ENCODE measurements around the gene BCHE. TPM values are rescaled to one million over a fixed set of nuclear protein-coding genes. Genes with fewer than 3 reads are reported as not detected.

BCHE gene
- total RNA-seq, 6 experiments from 2014 or later: not detected

DNA sequence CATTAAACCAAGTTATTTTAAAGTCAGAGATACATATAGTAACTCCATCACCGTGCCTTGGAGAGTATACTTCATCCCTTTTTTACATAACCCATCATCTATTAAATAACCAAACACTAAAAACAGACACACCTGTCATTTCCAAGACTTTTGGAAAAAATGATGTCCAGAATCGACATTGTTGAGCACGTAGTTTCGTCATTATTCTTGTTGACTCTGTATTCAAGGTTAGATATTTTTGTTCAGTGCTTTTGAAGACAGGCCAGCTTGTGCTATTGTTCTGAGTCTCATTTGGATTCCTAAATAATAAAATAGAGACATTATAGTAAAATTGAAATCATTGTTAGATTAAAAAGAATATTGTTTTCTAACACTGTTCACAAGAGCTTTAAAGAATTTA is 51.2 kb downstream of the BCHE start:
- H3K27me3 Mint-ChIP-seq (ENCODE audit: insufficient read depth): no peaks in the 10 kb centered on the region; the same call in none of the 2 replicates
- H3K4me1 Mint-ChIP-seq (ENCODE audit: low read depth): no peaks in the 10 kb centered on the region
- H3K9me3 Mint-ChIP-seq: peaks cover 5% of the 10 kb centered on the region
- TF ChIP-seq, protein P1, sequence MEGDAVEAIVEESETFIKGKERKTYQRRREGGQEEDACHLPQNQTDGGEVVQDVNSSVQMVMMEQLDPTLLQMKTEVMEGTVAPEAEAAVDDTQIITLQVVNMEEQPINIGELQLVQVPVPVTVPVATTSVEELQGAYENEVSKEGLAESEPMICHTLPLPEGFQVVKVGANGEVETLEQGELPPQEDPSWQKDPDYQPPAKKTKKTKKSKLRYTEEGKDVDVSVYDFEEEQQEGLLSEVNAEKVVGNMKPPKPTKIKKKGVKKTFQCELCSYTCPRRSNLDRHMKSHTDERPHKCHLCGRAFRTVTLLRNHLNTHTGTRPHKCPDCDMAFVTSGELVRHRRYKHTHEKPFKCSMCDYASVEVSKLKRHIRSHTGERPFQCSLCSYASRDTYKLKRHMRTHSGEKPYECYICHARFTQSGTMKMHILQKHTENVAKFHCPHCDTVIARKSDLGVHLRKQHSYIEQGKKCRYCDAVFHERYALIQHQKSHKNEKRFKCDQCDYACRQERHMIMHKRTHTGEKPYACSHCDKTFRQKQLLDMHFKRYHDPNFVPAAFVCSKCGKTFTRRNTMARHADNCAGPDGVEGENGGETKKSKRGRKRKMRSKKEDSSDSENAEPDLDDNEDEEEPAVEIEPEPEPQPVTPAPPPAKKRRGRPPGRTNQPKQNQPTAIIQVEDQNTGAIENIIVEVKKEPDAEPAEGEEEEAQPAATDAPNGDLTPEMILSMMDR (IDR thresholded peaks at IDR 0.05): no peak
- no peak overlapping the region for H3K4me3 Mint-ChIP-seq
- no peak for DNase-seq
- no peak overlapping the region for H3K27ac Mint-ChIP-seq
- peaks cover 5% of the 10 kb centered on the region; the same call in 1 of the 2 replicates for H3K36me3 Mint-ChIP-seq (ENCODE audit: low read depth)

DNA sequence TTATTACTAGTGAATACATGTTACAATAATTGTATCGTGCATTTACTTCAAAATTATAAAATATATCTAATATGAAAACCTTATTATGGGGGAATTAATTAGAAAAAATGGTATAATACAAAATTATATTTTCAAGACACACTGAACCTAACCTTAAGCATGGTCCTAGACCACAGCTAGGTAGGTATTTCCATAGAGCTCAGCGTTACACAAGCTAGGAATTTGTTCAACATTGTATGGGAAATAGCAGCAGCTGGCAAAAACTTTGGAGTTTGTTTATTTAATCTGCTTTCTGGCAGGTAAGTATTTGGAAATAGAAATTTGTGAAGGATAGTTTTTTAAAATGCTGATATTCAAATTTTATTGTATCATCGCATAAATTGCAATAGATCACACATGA is 52.9 kb downstream of the BCHE start:
- H3K27ac Mint-ChIP-seq: no peak overlapping the region
- H3K9me3 Mint-ChIP-seq: peaks cover 14% of the 10 kb centered on the region
- no peak for DNase-seq
- H3K4me3 Mint-ChIP-seq: no peak overlapping the region
- TF ChIP-seq, protein P1 (IDR thresholded peaks at IDR 0.05): no peak
- H3K27me3 Mint-ChIP-seq (ENCODE audit: insufficient read depth): no peaks in the 10 kb centered on the region; the same call in 1 of the 2 replicates
- H3K36me3 Mint-ChIP-seq (ENCODE audit: low read depth): no peaks in the 10 kb centered on the region
- H3K4me1 Mint-ChIP-seq (ENCODE audit: low read depth): no peaks in the 10 kb centered on the region

DNA sequence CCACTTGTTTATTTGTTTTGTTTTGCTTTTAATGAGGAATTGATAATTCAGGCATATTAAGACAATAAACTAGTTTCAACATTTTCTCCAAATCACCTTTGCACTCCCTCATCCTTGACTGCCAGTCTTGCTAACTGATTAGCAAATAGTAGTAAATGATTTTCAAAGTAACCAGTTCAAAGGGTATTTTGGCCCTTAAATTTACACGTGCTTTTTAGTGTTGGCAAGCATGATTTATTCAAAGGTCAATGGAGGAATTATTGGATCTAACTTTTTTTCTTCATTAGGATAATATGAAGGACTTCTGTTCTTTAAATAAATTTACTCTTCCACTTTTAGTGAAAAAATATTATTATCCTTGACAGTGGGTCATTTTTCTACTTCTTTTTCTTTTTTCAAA is 53.8 kb downstream of the BCHE start:
- no peaks in the 10 kb centered on the region for H3K36me3 Mint-ChIP-seq (ENCODE audit: low read depth)
- H3K4me3 Mint-ChIP-seq: no peak overlapping the region
- H3K4me1 Mint-ChIP-seq (ENCODE audit: low read depth): no peaks in the 10 kb centered on the region
- H3K9me3 Mint-ChIP-seq: peaks cover 16% of the 10 kb centered on the region
- H3K27ac Mint-ChIP-seq: no peak overlapping the region
- TF ChIP-seq, protein P1 (IDR thresholded peaks at IDR 0.05): no peak
- no peak for DNase-seq
- no peaks in the 10 kb centered on the region; the same call in 1 of the 2 replicates for H3K27me3 Mint-ChIP-seq (ENCODE audit: insufficient read depth)

DNA sequence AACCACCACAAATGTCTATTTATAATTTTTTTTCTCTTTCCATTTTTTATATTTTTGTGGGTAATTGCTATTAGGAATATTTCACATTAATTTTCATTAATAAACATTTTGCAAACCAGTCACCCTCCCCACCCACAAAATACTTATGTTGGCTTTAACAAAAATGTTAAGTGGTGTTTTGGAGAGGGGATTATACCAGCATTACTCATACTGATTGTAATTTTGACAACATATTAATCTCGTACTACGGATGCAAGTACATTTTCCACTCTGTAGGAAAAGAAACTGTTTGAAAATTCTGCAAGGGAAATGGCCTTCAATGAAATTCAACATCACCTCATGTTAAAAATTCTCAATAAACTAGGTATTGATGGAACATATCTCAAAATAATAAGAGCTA is 58.3 kb downstream of the BCHE start:
- Mint-ChIP-seq H3K4me1 (ENCODE audit: low read depth) (no peaks in the 10 kb centered on the region), H3K9me3 (peaks cover 28% of the 10 kb centered on the region), H3K36me3 (ENCODE audit: low read depth) (no peaks in the 10 kb centered on the region), H3K4me3 (no peak overlapping the region), H3K27ac (no peak overlapping the region), H3K27me3 (ENCODE audit: insufficient read depth) (no peaks in the 10 kb centered on the region; the same call in 1 of the 2 replicates)
- TF ChIP-seq, protein P1 (IDR thresholded peaks at IDR 0.05): no peak
- DNase-seq: no peak

DNA sequence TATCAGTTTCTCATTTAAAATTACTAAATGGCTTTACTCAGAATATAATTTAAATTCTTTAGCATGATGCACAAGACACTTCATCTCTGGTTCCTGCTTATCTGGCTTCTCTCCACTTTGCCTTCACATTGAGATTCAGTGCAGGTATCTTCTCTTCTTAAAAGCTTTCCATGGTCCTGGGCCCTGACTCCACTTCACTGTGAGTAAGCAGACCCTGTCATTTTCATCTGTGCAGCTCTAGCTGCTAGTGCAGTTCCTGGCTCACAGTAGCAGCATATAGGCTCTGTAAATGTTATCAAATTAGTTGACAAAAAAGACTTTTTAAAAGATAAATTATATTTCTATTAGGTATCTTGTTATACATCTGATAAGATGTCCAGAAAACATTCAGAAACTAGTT is 58.8 kb downstream of the BCHE start:
- no peak overlapping the region for H3K4me3 Mint-ChIP-seq
- peaks cover 28% of the 10 kb centered on the region for H3K9me3 Mint-ChIP-seq
- TF ChIP-seq, protein P1 (IDR thresholded peaks at IDR 0.05): no peak
- no peaks in the 10 kb centered on the region; the same call in 1 of the 2 replicates for H3K27me3 Mint-ChIP-seq (ENCODE audit: insufficient read depth)
- no peaks in the 10 kb centered on the region for H3K4me1 Mint-ChIP-seq (ENCODE audit: low read depth)
- DNase-seq: no peak
- no peaks in the 10 kb centered on the region for H3K36me3 Mint-ChIP-seq (ENCODE audit: low read depth)
- H3K27ac Mint-ChIP-seq: no peak overlapping the region

DNA sequence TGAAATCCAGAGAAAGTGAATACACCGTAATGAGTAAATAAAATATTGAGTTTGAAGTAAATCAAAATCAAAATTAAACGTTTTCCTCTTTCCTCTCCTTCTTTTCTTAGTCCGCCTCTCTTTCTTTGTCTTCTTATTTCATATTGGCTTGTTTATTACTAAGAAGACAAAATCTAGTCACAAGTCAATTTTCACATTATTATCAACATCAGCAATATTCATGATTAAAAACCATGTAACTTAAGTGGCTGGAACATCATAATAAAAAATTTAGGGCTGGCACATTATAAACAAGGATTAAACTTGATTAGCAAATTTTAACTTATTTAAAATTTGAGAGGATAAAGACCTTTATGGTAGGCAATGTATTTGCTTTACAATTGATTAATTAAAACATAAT is 61.4 kb downstream of the BCHE start:
- H3K4me1 Mint-ChIP-seq (ENCODE audit: low read depth): no peaks in the 10 kb centered on the region
- H3K4me3 Mint-ChIP-seq: no peak overlapping the region
- DNase-seq: no peak
- no peak overlapping the region for H3K27ac Mint-ChIP-seq
- no peaks in the 10 kb centered on the region for H3K27me3 Mint-ChIP-seq (ENCODE audit: insufficient read depth)
- peaks cover 28% of the 10 kb centered on the region for H3K9me3 Mint-ChIP-seq
- no peaks in the 10 kb centered on the region for H3K36me3 Mint-ChIP-seq (ENCODE audit: low read depth)
- TF ChIP-seq, protein P1 (IDR thresholded peaks at IDR 0.05): no peak
